Activated CD4-positive, alpha-beta T cell treated with anti-CD3 and anti-CD28 coated beads, Interleukin-2, amount 50 U/mL, for 24 hours (primary cell): Measurements from ENCODE around the gene SESN2.
"Not testable (repeated sequence)": the region's sequence is repeated elsewhere in the genome, so short reads cannot be mapped to it uniquely, and the experiment has no call there.

ENCODE experiments used
- DNase-seq, 2 donors: peaks; one replicate each; pipeline ENCODE4 v3.0.0-alpha.2; 2020; ENCODE audit warnings: low read depth in 1 of 2, low spot score in 1 of 2

SESN2 gene

GRCh38 chr1:28326984-28327383 lies 67.7 kb downstream of the SESN2 start:
- DNase-seq, result no peak

GRCh38 chr1:28327431-28327830 lies 68.1 kb downstream of the SESN2 start:
- DNase-seq, result not testable (repeated sequence)

GRCh38 chr1:28328228-28328648 lies 68.9 kb downstream of the SESN2 start:
- no peak for DNase-seq

- DNase-seq, result peak; percentile 21 to 30
Observed at GRCh38 chr1:28329395-28330153, 70.3 kb downstream of the SESN2 start.
